Measurements from ENCODE around the gene ATF6B.

Gene ATF6B

DNA sequence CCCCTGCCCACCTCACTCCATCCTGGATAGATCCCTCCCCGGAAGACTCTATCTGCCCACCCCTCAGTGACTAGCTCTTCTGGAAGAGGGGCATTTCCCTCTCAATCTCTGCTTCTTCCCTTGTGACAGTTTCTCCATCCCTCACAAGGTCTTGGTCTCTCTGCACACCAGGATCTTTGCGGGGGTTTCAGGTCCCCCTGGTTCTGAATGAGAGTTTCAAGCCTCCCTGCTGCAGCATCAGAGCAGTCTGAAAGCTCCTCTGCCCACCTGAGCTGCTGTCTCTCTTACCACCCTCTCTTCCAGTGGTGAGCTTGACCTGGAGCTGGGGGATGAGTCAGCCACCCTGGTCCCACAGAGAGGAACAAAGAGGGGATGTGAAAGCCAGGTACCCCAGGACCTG is 43.3 kb downstream of the ATF6B start:
- H3K27me3 ChIP-seq (ENCODE audit: low read depth, low read length): no peaks in the 10 kb centered on the region
- no peak overlapping the region for H3K27ac ChIP-seq (ENCODE audit: low read length)
- H3K4me1 ChIP-seq (ENCODE audit: control insufficient read depth in 1 of 2, insufficient read depth in 2 of 2, low read length in 2 of 2): peaks cover 0 to 16% of the 10 kb centered on the region in 2 donors
- no peak overlapping the region for H3K4me3 ChIP-seq (ENCODE audit: low read depth in 1 of 2, low read length in 2 of 2)
- no peaks in the 10 kb centered on the region for H3K9me3 ChIP-seq (ENCODE audit: control insufficient read depth in 1 of 2, low read length in 2 of 2)
- H3K36me3 ChIP-seq (ENCODE audit: control insufficient read depth in 1 of 2, insufficient read depth in 2 of 2, low read length in 2 of 2): peaks cover 2 to 13% of the 10 kb centered on the region in 2 donors

DNA sequence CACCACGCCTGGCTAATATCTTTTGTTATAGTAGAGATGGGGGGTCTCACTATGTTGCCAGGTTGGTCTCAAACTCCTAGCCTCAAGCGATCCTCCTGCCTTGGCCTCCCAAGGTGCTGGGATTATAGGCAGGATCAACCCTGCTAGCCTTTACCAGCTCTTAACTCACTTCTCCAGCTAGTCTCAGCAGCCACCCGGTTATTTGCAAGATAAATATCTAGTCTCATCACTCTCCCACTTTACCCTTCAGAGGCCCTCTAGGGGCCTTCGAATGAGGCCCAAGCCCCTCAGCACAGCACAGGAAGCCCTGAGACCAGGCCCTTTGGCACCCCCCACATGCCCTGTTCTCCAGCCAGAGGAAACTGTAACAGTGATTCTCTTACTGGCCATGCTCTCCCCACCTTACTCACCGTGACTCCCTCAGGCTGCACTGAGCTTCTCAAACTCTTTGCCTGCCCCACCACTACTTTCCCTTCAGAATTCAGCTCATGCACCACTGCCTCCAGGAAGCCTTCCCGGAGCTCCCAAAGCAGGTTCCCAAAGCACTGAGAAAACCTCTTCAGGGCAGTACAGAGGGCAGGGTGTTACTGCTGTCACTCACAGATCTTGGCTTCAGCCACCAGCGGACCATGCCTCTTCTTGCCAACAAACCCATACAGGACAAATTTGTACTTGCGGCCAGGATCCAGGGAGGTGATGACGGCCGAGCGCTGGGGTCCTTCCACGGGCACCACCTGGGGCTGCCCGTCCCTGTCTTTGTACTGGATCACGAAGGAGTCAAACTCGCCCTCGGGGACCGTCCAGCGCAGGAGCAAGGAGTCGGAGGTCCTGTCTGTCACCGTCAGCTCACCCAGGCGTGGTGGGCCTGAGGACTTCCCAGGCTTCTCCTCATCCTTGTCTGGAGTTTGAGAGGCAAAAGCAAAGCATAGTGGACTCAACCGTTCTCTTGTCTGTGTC is 44.0 kb downstream of the ATF6B start:
- no peaks in the 10 kb centered on the region for H3K27me3 ChIP-seq (ENCODE audit: low read depth, low read length)
- H3K4me3 ChIP-seq (ENCODE audit: low read depth in 1 of 2, low read length in 2 of 2): no peak overlapping the region
- H3K27ac ChIP-seq (ENCODE audit: low read length): no peak overlapping the region
- peaks cover 0 to 15% of the 10 kb centered on the region in 2 donors for H3K4me1 ChIP-seq (ENCODE audit: control insufficient read depth in 1 of 2, insufficient read depth in 2 of 2, low read length in 2 of 2)
- no peaks in the 10 kb centered on the region for H3K9me3 ChIP-seq (ENCODE audit: control insufficient read depth in 1 of 2, low read length in 2 of 2)
- peaks cover 5 to 20% of the 10 kb centered on the region in 2 donors for H3K36me3 ChIP-seq (ENCODE audit: control insufficient read depth in 1 of 2, insufficient read depth in 2 of 2, low read length in 2 of 2)

DNA sequence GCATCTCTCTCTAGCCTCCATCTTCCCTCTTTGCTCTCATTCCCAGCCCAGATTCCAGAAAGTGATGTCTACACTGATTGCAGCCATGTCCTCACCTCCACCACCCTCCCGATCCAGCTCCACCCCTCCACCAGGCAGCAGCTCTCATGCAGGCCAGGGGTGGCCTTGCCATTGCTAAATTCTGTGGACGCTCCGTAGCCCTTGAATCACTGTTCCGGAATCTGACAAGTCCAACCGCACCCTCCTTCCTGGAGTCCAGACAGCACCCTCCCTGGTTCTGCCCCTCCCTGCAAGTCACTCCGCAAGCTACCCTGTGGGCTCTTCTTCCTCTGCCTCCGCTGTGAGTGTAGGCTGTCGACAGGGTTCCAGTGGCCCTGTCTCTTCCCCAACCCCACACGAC is 45.1 kb downstream of the ATF6B start:
- Histone ChIP-seq H3K27me3 (ENCODE audit: low read depth, low read length) (no peaks in the 10 kb centered on the region), H3K36me3 (ENCODE audit: control insufficient read depth in 1 of 2, insufficient read depth in 2 of 2, low read length in 2 of 2) (peaks cover 5 to 23% of the 10 kb centered on the region in 2 donors), H3K9me3 (ENCODE audit: control insufficient read depth in 1 of 2, low read length in 2 of 2) (no peaks in the 10 kb centered on the region), H3K4me1 (ENCODE audit: control insufficient read depth in 1 of 2, insufficient read depth in 2 of 2, low read length in 2 of 2) (peaks cover 0 to 7% of the 10 kb centered on the region in 2 donors), H3K4me3 (ENCODE audit: low read depth in 1 of 2, low read length in 2 of 2) (no peak overlapping the region), H3K27ac (ENCODE audit: low read length) (peak overlapping the region; percentile 31)

DNA sequence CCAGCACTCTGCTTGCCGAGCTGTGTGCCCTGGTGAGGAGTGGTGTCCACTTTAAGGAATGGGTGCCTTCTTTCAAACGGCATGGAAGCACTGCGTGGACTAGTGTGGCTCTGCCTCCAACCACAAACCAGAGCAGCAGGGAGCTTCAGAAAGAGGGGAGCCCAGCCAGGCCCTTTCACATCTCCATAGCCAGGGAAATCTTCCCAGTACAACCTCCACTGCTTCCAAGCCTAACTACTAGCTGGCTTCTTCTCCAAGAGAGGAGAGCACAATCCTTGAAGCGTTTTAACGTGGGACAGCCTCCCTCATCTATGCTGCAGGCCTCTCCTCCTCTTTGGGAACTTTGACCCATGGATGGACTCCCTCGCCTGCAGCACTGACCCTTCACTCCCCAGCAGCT is 45.6 kb downstream of the ATF6B start:
- H3K27ac ChIP-seq (ENCODE audit: low read length): peak overlapping the region; percentile 31
- no peak overlapping the region for H3K4me3 ChIP-seq (ENCODE audit: low read depth in 1 of 2, low read length in 2 of 2)
- peaks cover 0 to 6% of the 10 kb centered on the region in 2 donors for H3K4me1 ChIP-seq (ENCODE audit: control insufficient read depth in 1 of 2, insufficient read depth in 2 of 2, low read length in 2 of 2)
- peaks cover 5 to 23% of the 10 kb centered on the region in 2 donors for H3K36me3 ChIP-seq (ENCODE audit: control insufficient read depth in 1 of 2, insufficient read depth in 2 of 2, low read length in 2 of 2)
- no peaks in the 10 kb centered on the region for H3K9me3 ChIP-seq (ENCODE audit: control insufficient read depth in 1 of 2, low read length in 2 of 2)
- H3K27me3 ChIP-seq (ENCODE audit: low read depth, low read length): no peaks in the 10 kb centered on the region

DNA sequence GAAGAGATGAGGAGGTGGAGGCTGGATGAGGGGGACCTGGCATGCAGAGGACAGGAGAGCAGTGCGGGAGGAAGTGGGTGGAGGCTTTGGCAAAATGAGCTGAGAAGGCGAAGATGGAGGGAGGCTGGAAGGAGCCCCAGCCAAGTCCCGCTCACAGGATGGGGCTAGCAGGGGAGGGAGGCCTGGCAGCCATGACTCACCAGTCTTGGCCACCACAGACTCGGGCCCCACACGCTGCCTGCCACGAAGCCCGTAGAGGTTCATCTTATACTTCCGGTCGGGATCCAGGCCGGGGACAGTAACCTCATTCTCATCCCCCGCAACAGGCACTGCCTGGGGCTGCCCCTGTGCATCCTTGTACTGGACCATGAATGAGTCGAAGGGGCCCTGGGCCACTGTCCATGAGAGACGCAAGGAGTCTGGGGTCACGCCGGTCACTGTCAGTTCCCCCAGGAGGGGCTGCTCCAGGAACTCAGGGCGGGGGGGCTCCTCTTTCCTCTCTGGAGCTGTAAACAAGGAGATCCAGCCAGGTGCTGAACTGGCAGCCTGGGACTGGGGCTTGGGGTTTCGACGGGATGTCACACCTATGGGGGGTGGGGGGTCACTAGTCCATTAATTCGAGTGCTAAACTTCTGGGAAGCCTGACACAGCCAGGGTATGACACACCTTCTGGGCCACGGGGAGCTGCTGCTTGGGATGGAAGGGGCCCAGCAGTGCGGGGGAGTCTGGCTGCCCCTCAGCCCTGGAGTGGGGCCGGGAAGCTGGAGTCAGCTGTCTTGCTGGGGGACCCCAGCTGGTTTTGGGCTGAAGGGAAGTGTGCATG is 46.7 kb downstream of the ATF6B start:
- no peaks in the 10 kb centered on the region for H3K4me1 ChIP-seq (ENCODE audit: control insufficient read depth in 1 of 2, insufficient read depth in 2 of 2, low read length in 2 of 2)
- no peaks in the 10 kb centered on the region for H3K27me3 ChIP-seq (ENCODE audit: low read depth, low read length)
- no peak overlapping the region for H3K4me3 ChIP-seq (ENCODE audit: low read depth in 1 of 2, low read length in 2 of 2)
- peaks cover 5 to 23% of the 10 kb centered on the region in 2 donors for H3K36me3 ChIP-seq (ENCODE audit: control insufficient read depth in 1 of 2, insufficient read depth in 2 of 2, low read length in 2 of 2)
- H3K9me3 ChIP-seq (ENCODE audit: control insufficient read depth in 1 of 2, low read length in 2 of 2): no peaks in the 10 kb centered on the region
- peak overlapping the region; percentile 48 for H3K27ac ChIP-seq (ENCODE audit: low read length)

DNA sequence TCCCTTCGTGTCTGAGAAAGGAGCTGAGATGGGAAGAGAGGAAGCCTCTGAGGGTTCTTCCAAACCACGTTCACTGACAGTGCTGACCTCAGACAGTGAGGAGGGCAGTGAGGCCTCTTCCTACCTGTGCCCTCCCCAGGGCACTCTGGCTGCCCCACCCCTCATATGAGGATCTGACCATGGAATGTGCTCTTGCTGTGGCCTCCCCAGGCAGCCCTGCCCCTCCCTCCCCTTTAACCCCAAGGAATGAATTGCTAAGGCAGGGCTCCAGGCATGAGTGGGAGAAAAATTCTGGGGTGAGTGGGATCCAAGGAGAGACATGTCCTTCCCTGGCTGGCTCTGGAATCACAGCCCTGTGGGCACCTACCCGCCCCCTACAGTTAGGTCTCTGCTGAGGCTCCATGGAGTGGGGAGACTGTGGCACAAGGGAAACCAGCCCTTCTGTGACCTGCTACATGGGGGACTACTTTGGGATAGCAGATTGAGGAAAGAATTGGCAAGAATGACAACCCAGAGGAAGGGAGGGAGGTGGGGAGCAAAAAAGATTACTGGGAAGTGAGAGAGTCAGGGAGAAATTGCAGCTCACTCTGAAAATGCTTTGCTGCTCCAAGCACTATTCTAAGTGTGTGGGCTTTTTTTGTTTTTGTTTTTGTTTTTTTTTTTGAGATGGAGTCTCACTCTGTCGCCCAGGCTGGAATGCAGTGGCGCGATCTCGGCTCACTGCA is 48.3 kb downstream of the ATF6B start:
- Histone ChIP-seq H3K4me1 (ENCODE audit: control insufficient read depth in 1 of 2, insufficient read depth in 2 of 2, low read length in 2 of 2) (no peaks in the 10 kb centered on the region), H3K4me3 (ENCODE audit: low read depth in 1 of 2, low read length in 2 of 2) (no peak overlapping the region), H3K36me3 (ENCODE audit: control insufficient read depth in 1 of 2, insufficient read depth in 2 of 2, low read length in 2 of 2) (peaks cover 5 to 26% of the 10 kb centered on the region in 2 donors), H3K27me3 (ENCODE audit: low read depth, low read length) (no peaks in the 10 kb centered on the region), H3K9me3 (ENCODE audit: control insufficient read depth in 1 of 2, low read length in 2 of 2) (no peaks in the 10 kb centered on the region), H3K27ac (ENCODE audit: low read length) (no peak overlapping the region)

DNA sequence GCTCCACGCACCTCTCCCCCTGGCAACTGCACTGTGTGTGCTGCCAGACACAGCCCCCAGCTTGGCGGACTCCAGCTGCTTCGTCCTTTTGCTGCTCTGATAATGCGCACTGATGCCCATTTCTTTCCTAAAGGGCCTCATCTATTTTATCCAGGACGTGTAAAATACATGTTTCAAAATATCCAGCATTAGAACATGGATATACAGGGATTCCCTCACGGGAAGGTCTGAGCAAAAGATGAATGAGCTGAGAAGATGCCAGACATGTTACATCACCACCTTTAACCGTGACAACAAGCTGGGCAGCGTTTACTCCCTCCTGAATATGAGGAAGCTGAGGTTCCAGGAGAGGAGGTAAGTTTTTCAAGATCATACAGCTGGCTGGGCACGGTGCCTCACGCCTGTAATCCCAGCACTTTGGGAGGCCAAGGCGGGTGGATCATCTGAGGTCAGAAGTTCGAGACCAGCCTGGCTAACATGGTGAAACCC is 51.7 kb downstream of the ATF6B start:
- no peak overlapping the region for H3K27ac ChIP-seq (ENCODE audit: low read length)
- H3K4me3 ChIP-seq (ENCODE audit: low read depth in 1 of 2, low read length in 2 of 2): no peak overlapping the region
- peaks cover 10 to 24% of the 10 kb centered on the region in 2 donors for H3K36me3 ChIP-seq (ENCODE audit: control insufficient read depth in 1 of 2, insufficient read depth in 2 of 2, low read length in 2 of 2)
- peaks cover 0 to 6% of the 10 kb centered on the region in 2 donors for H3K4me1 ChIP-seq (ENCODE audit: control insufficient read depth in 1 of 2, insufficient read depth in 2 of 2, low read length in 2 of 2)
- H3K9me3 ChIP-seq (ENCODE audit: control insufficient read depth in 1 of 2, low read length in 2 of 2): no peaks in the 10 kb centered on the region
- H3K27me3 ChIP-seq (ENCODE audit: low read depth, low read length): no peaks in the 10 kb centered on the region

DNA sequence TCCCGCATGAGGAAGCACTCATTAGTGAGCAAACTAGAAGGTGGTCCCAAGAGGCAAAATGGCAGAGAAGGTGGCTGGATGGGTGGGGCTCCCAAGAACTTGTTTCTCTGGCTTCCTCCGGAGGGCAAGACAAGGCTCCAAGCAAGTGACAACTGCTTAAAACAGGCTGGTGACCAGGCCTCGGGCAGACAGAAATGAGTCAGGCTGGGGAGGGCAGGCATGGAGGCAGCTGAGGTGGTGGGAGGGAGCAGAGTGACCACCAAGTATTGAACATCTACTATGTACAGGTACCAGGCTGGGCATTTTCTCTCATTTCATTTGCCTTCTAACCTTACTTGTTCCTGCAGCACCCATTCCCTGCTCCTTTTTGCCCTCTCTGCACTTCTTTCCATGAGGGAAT is 52.3 kb downstream of the ATF6B start:
- H3K36me3 ChIP-seq (ENCODE audit: control insufficient read depth in 1 of 2, insufficient read depth in 2 of 2, low read length in 2 of 2): peaks cover 10 to 24% of the 10 kb centered on the region in 2 donors
- peaks cover 0 to 6% of the 10 kb centered on the region in 2 donors for H3K4me1 ChIP-seq (ENCODE audit: control insufficient read depth in 1 of 2, insufficient read depth in 2 of 2, low read length in 2 of 2)
- no peak overlapping the region for H3K4me3 ChIP-seq (ENCODE audit: low read depth in 1 of 2, low read length in 2 of 2)
- no peaks in the 10 kb centered on the region for H3K27me3 ChIP-seq (ENCODE audit: low read depth, low read length)
- no peaks in the 10 kb centered on the region for H3K9me3 ChIP-seq (ENCODE audit: control insufficient read depth in 1 of 2, low read length in 2 of 2)
- H3K27ac ChIP-seq (ENCODE audit: low read length): no peak overlapping the region

DNA sequence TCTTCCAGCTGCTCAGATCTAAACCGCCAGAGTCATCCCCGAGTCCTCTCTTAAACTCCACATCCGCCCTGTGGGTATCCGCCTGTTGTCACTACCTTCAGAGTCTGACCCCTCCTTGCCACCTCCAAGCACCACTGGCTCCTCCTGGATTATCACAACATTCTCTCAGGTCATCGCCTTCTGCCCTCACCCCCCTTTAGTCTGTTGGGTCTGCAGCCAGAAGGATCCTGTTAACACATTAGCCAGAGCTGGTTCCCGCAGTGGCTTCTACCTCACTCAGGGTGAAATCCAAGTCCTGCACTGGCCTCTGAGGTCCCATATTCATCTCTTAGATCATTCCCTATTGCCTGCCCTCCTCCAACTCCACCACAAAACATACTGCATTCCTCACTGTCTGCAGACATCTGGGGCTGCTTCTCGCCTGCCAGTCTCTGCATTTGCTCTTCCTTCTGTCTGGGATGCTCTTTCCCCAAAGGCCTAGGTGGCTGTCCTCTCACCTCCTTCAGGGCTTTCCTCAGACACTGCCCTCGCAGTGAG is 53.0 kb downstream of the ATF6B start:
- H3K27ac ChIP-seq (ENCODE audit: low read length): no peak overlapping the region
- peaks cover 0 to 6% of the 10 kb centered on the region in 2 donors for H3K4me1 ChIP-seq (ENCODE audit: control insufficient read depth in 1 of 2, insufficient read depth in 2 of 2, low read length in 2 of 2)
- no peaks in the 10 kb centered on the region for H3K9me3 ChIP-seq (ENCODE audit: control insufficient read depth in 1 of 2, low read length in 2 of 2)
- H3K36me3 ChIP-seq (ENCODE audit: control insufficient read depth in 1 of 2, insufficient read depth in 2 of 2, low read length in 2 of 2): peaks cover 10 to 21% of the 10 kb centered on the region in 2 donors
- H3K27me3 ChIP-seq (ENCODE audit: low read depth, low read length): no peaks in the 10 kb centered on the region
- H3K4me3 ChIP-seq (ENCODE audit: low read depth in 1 of 2, low read length in 2 of 2): no peak overlapping the region

DNA sequence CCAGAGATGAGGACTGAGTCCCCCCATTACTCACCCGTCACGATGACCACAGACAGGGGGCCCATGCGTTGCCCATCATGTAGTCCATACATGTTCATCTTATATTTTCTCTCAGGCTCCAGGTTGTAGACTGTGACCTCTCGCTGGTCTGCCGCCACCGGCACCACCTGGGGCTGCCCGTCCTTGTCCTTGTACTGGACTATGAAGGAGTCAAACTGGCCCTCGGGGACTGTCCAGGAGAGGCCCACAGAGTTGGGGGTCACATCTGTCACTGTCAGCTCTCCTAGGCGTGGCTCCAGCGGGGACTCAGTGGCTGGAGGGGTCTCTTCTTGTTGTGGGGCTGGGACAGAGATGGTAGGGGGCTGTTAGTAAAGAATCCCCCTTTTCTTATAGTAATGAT is 54.4 kb downstream of the ATF6B start:
- Histone ChIP-seq H3K4me3 (ENCODE audit: low read depth in 1 of 2, low read length in 2 of 2) (no peak overlapping the region), H3K27ac (ENCODE audit: low read length) (no peak overlapping the region), H3K4me1 (ENCODE audit: control insufficient read depth in 1 of 2, insufficient read depth in 2 of 2, low read length in 2 of 2) (peaks cover 0 to 6% of the 10 kb centered on the region in 2 donors), H3K36me3 (ENCODE audit: control insufficient read depth in 1 of 2, insufficient read depth in 2 of 2, low read length in 2 of 2) (peaks cover 5 to 20% of the 10 kb centered on the region in 2 donors), H3K27me3 (ENCODE audit: low read depth, low read length) (no peaks in the 10 kb centered on the region), H3K9me3 (ENCODE audit: control insufficient read depth in 1 of 2, low read length in 2 of 2) (no peaks in the 10 kb centered on the region)
